ENCODE data around the gene TMEM151B.
A peak's percentile ranks its signal among the peaks of the same experiment; 100 is the strongest.

The TMEM151B gene

DNA sequence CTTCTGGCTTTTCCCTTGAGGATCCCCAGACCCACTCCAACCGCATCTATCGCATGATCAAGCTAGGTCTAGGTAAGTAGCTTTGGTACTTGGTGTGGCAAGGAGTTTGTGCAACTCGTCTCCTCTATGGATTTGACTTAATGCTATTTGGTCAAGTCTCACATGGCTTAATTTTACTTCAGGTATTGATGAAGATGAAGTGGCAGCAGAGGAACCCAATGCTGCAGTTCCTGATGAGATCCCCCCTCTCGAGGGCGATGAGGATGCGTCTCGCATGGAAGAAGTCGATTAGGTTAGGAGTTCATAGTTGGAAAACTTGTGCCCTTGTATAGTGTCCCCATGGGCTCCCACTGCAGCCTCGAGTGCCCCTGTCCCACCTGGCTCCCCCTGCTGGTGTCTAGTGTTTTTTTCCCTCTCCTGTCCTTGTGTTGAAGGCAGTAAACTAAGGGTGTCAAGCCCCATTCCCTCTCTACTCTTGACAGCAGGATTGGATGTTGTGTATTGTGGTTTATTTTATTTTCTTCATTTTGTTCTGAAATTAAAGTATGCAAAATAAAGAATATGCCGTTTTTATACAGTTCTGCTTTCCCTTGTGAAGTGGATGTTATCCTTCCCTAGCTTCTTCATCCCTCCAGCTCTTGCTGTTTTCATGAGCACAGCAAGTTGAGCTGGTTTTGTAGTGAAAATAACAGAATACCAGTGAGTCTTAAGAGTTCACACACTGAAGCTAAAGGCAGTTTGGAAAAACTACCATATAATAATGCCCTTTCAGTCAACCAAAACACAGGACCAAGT is 16.7 kb upstream of the TMEM151B start:
- no peak for DNase-seq

DNA sequence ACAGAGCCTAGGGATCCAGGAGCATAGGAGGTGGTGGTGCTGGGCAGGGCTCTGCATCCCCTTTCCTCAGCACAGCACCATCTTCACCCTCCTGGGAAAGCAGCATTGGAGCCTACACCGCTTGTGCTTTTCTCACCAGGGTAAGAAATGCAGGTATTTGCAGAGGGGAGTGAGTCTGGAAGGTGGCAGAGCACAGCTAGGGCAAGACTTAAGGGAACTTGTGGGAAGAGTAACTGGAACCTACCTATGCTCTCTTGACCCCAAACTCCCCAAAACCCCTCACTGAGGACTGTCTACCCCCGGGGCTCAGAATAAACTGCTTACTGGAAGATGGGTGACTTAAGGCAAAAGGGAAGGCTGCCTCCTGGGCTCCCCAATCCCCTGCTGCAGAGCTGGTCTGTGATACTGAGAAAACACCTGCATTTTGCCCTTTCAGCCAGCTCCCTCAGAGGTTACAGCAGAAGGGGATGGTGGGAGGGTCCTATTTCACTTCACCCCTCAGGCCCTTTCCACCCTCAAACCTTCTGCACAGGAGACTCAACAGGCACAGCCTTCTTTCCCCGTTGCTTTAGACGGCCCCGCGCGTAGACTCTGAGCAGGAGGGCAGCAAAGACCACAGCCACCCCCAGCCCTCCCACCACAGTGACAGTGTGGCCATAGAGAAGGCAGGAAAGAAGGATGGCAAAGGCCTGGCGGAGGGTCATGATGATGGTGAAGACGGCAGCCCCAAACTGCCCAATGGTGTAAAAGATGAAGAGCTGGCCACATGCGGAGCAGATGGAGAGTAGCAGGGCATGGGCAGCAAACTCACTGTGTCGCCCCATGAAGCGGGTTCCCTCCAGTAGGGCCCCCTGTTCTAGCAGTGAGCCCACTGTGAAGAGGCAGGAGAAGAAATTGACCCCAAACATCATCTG is 15.8 kb upstream of the TMEM151B start:
- no peak for DNase-seq

- DNase-seq, result no peak
Measured at GRCh38 chr6:44255105-44255808, 15.0 kb upstream of the TMEM151B start.

- DNase-seq, result no peak
Measured at GRCh38 chr6:44255871-44256774, 14.1 kb upstream of the TMEM151B start.

- DNase-seq, result no peak
Measured at GRCh38 chr6:44256775-44257024, 13.6 kb upstream of the TMEM151B start.

- peak; percentile 31 for DNase-seq
Measured at GRCh38 chr6:44257025-44257752, 13.1 kb upstream of the TMEM151B start, which contains the start of gene SLC35B2. SLC35B2 (minus strand) TSS chr6:44257528; CDS start chr6:44257410, 118 bp downstream.

GRCh38 chr6:44257753-44258324 is 12.4 kb upstream of the TMEM151B start:
- no peak for DNase-seq

GRCh38 chr6:44258325-44258863 is 11.9 kb upstream of the TMEM151B start:
- no peak for DNase-seq

DNA sequence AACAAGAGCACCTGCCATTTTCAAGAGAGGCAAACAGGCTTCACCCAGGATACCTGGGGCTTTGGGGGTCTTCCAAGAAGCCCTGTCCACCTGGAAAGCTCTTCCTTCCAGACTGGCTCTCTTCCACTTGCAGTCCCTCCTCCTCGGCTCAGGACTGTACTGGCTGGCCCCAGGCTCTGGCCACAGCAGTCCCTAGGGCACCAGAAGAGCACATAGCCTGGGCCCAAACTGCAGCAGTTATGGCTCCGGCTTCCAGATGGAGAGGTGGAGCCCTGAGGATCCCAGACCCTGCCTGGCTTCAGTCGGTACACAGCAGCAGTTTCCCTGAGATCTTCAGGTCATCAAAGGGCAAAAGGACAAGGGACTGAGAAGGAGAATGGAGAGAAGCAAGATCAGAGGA is 11.3 kb upstream of the TMEM151B start:
- DNase-seq, result no peak

DNA sequence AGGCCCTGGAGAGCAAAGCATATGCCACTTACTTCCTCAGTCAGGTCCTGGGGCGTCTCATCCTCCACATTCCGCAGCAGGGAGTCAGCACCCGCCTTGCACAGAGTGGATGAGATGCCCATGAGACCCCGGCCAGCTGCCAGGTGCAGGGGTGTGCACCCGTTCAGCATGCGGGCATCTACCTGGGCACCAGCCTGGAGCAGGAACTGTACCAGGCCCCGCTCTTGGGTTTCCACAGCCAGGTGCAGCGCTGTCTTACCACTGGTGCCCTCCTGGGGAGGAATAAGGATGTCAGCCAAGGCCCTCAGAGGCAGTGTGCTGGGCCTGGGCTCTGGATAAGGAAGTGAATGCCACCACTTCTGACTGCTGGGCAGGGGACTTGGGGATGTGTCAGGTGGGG is 10.2 kb upstream of the TMEM151B start:
- no peak for DNase-seq

- DNase-seq, result no peak
Measured at GRCh38 chr6:44260451-44261297, 9.6 kb upstream of the TMEM151B start.

GRCh38 chr6:44261581-44261980 is 8.7 kb upstream of the TMEM151B start:
- no peak for DNase-seq

- no peak for DNase-seq
Measured at GRCh38 chr6:44262467-44263353, 7.5 kb upstream of the TMEM151B start.

DNA sequence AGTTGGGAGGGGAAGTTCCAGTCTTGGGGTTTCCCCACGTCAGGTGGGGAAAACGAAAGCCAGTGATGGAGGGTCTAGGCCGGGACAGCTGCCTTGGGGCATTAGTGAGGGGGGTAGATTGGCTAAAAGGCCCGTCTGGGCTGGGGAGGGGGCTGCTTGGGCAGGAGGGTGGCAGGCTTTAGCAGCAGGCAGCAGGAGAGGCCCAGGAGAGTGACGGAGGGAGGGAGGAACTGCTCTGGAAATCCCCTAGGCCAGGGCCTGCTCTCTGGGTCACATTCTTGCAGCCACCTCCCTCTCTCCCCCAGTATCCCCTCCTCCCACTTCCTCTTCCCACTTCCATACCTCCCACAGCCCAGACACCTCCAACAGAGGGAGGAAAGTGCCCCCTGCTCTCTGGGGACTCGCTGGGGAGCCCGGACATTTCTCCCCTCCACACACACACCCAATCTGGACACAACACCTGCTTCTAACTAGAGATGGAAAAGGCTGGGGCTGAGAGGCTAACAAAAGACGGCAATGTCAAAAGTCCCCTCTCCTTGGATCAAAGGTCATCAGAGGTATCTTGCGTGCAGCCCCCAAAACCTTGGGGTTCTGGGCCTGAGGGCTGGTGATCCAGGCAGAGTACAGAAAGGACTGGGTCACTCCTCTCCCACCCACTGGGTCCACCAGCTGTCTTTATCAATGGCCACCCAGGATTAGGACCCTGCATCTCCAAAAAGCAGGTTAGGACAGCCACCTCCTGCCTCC is 6.7 kb upstream of the TMEM151B start:
- DNase-seq, result no peak

DNA sequence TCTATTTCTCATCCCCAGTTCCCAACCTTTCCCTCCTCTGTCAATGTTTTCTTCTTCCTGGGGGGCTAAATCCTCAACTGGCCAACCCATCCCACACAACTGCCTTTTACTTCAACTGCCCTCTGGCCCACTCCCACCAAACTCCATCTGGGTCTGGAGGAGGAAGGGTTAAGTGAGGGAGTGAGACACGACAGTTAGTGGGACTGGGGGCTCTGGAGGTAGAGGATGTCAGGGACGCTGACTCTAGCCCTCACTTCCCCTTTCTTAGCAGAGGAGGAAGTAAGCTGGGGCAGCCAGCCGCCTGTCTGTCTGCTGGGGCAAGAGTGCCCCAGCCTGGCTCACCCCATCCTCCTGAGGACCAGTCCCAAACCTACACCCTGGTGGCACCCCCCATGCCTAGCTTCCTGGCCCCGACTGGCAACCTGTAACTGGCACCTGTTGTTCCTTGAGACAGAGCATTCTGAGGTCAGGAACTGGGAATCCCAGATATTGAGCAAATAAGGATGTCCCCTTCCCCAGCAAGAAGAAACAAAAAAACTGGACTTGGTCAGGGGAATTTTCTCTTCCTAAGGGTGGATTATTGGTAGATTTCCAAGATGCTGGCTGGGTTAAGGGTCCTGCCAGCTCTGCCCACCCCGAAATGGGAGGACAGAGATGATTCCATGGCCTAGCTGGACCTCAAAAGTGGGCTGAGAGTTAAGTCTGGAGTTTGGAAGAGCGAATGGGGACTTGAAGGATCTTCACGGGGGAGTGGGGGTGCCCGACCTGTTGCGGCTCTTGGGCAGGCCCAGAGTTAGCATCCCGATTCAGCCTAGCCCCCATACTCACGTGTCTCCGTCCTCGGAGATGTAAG is 5.9 kb upstream of the TMEM151B start:
- no peak for DNase-seq

- DNase-seq, result peak; percentile 31
Measured at GRCh38 chr6:44265007-44265721, 5.1 kb upstream of the TMEM151B start, which contains the start of gene NFKBIE. NFKBIE (minus strand) TSS chr6:44265551; CDS start chr6:44265346, 205 bp downstream.

Measured in NCI-H446 treated with DMSO at 0.1 percent for 48 hours (cell line).